ENCODE measurements around the gene PRMT3. TPM values are rescaled to one million over a fixed set of nuclear protein-coding genes. Genes with fewer than 3 reads are reported as not detected.

The PRMT3 gene
- total and polyA plus RNA-seq, 2 of the 4 experiments (the other 2 are of a cell fraction): 8.8 to 11.3 TPM

DNA sequence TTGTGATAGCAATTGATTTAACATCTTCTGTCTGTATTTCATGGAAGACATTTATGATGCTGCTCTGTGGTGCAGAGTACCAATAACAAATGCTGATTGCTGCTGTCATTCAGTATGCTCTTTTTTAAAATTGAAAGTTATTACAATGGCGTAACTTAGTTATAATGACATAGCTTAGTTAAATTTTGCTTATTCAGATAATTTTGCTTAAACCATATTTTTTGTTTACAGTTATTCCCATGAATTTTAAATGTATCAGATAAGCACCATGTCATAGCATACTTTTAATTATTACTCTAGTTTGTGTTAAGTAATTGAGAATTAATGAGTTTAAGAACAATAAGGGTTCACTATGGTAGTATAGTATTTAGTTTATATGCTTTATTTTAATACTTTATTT lies 15.5 kb downstream of the PRMT3 start:
- Histone ChIP-seq H3K9me1 (ENCODE audit: insufficient read depth, low read length) (no peaks in the 10 kb centered on the region), H2BK120ac (ENCODE audit: low read depth, low read length) (no peak overlapping the region), H2AK5ac (ENCODE audit: low read depth, low read length) (no peak overlapping the region), H4K91ac (ENCODE audit: insufficient read depth, low read depth, low read length) (no peak overlapping the region), H3K14ac (replicated peaks; ENCODE audit: low read depth, low read length) (no peak overlapping the region), H3K4me1 (ENCODE audit: control insufficient read depth, insufficient read depth, low read length) (peaks cover 1% of the 10 kb centered on the region; the same call in 1 of the 2 replicates), H4K8ac (ENCODE audit: low read depth in 2 of 2, low read length in 2 of 2) (no peak overlapping the region), H2AFZ (replicated peaks; ENCODE audit: low read length, poor library complexity) (no peak overlapping the region), H3K9ac (ENCODE audit: low read depth, low read length) (no peak overlapping the region), H3K18ac (ENCODE audit: low read depth, low read length) (no peak overlapping the region), H3K36me3 (ENCODE audit: control insufficient read depth, insufficient read depth, low read length) (no peaks in the 10 kb centered on the region), H3K4me2 (ENCODE audit: low read depth, low read length) (no peak overlapping the region), H2BK5ac (ENCODE audit: low read depth, low read length, poor library complexity, severe bottlenecking) (no peak overlapping the region), H2AK9ac (replicated peaks; ENCODE audit: low read depth, low read length, poor library complexity) (no peak overlapping the region), H3K4ac (ENCODE audit: low read depth, low read length) (no peak overlapping the region), H3K23ac (ENCODE audit: low read depth, low read length) (no peak overlapping the region), H3K79me1 (ENCODE audit: low read depth in 1 of 2, low read length in 2 of 2) (no peaks in the 10 kb centered on the region), H3K56ac (ENCODE audit: extremely low read depth, insufficient read depth, low read length) (no peak overlapping the region), H4K20me1 (ENCODE audit: insufficient read depth, low read length) (no peaks in the 10 kb centered on the region), H3K4me3 (ENCODE audit: insufficient read depth, low read depth, low read length) (no peak overlapping the region), H3K9me3 (ENCODE audit: control insufficient read depth, insufficient read depth, low read length) (no peaks in the 10 kb centered on the region), H3K27me3 (ENCODE audit: control insufficient read depth, insufficient read depth, low read length) (no peaks in the 10 kb centered on the region), H3K27ac (ENCODE audit: insufficient read depth, low read length) (no peak overlapping the region), H2BK15ac (ENCODE audit: low read depth, low read length) (no peak overlapping the region), H4K5ac (ENCODE audit: low read depth, low read length) (no peak overlapping the region), H2BK20ac (ENCODE audit: low read depth, low read length) (no peak overlapping the region)
- TF ChIP-seq MAFK (IDR thresholded peaks at IDR 0.05; ENCODE audit: low read depth, low read length): 0 out of 2 replicates have a peak, but pooled peaks have one; percentile 16
- TF ChIP-seq RFX5 (IDR thresholded peaks at IDR 0.05; ENCODE audit: low read depth, low read length): no peak
- WGBS, 2 experiments (ENCODE audit: extremely low coverage in 2 of 2, insufficient read length in 1 of 2): no CpG with 5 or more reads among the region's 1 CpG
- BruUV-seq (replicated peaks): no TSS peak
- DNase-seq: no peak
- POLR2A ChIA-PET (ENCODE audit: unreplicated experiment): no interaction called here
- ATAC-seq (ENCODE audit: low read depth): no peak
- dilution Hi-C loops (cut with HindIII; ENCODE audit: low sequenced_read_pairs, unreplicated experiment): no loop called here
- in situ Hi-C loops (cut with MboI; ENCODE audit: low sequenced_read_pairs): no loop called here
- CTCF ChIA-PET: no interaction called here
- intact Hi-C loops (cut with micrococcal nuclease): no loop called here
